GM12801 (cell line): ENCODE data around the gene PUM2.

ENCODE experiments used
- CTCF ChIP-seq: IDR thresholded peaks from one replicate; pipeline ENCODE4 v1.5.1; 2011; ENCODE audit warnings: control low read depth; ENCODE audit not compliant: insufficient read length; ENCODE audit errors: extremely low read depth

Gene PUM2

GRCh38 chr2:20224164-20224715, 126.4 kb downstream of the PUM2 start:
- TF ChIP-seq CTCF = no peak

- no peak for TF ChIP-seq CTCF
These were observed 127.1 kb downstream of the PUM2 start for GRCh38 chr2:20223407-20224163.

- no peak for TF ChIP-seq CTCF
These were observed 127.8 kb downstream of the PUM2 start for GRCh38 chr2:20222769-20223406.

GRCh38 chr2:20222014-20222768, 128.5 kb downstream of the PUM2 start:
- no peak for TF ChIP-seq CTCF

- TF ChIP-seq CTCF = no peak
These were observed 129.1 kb downstream of the PUM2 start for GRCh38 chr2:20221555-20221973.

GRCh38 chr2:20220806-20221554, 129.7 kb downstream of the PUM2 start:
- no peak for TF ChIP-seq CTCF
